Measurements from ENCODE around the gene CRTAC1. TPM values are rescaled to one million over a fixed set of nuclear protein-coding genes. Genes with fewer than 3 reads are reported as not detected.

Gene CRTAC1
- total RNA-seq, 1 donor from 2014 or later = 0.51 TPM

DNA sequence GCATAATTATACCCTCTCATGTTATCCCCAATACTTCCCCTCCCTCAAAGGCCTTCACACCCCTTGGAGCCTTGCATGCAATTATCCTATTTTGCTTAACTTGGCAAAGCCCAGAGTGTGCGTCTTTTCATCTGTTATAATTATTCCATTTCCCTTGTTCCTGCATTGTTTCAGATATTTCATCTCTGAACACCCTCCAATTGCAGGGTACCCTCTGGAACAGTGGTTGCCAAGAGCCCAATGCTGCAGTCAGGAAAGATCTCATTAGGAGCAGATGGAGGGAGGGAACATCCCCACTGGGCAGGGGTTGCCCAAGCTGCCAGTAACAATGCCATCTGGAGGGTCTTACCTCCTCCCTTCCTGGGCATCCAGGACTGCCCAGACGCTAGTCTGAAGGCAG lies 199.2 kb downstream of the CRTAC1 start:
- DNase-seq = no peak

DNA sequence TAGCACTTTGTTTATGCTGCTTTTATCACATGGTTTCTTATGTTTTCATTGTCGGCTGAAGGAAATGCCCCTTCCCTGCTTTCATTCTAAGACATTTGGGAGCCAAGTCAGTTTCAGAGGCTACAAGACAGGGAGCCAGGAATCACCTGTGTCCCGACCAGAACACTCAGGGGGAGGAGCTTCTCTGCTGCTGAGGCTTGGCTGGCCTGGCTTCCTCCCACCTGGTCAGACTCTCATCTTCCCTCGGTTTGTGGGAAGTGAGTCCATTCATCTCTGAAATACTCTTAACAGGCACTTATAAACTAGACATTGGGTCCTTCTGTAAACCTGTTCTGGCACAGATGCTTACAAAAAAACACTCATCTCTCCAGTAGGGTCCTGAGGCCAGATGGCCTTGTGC lies 200.4 kb downstream of the CRTAC1 start:
- DNase-seq = no peak

DNA sequence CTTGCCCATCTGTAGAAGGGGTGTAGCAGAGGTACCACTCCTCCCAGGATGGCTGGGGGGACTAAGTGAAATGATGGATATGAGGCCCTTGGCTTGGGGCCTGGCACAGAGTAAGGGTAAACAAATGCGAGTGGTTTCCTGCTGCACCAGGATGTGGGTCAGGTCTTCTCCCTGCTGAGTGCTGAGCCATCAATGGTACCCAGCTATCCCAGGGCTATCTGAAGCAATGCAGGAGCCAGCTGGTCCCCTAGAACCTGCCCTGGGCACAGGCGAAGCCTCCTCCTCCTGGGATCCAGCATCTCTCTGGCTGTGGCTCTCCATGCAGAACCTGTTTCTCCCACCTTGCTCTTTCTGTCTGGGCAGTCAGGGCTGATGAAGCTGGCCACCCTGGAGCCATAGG lies 201.7 kb downstream of the CRTAC1 start:
- no peak for DNase-seq

DNA sequence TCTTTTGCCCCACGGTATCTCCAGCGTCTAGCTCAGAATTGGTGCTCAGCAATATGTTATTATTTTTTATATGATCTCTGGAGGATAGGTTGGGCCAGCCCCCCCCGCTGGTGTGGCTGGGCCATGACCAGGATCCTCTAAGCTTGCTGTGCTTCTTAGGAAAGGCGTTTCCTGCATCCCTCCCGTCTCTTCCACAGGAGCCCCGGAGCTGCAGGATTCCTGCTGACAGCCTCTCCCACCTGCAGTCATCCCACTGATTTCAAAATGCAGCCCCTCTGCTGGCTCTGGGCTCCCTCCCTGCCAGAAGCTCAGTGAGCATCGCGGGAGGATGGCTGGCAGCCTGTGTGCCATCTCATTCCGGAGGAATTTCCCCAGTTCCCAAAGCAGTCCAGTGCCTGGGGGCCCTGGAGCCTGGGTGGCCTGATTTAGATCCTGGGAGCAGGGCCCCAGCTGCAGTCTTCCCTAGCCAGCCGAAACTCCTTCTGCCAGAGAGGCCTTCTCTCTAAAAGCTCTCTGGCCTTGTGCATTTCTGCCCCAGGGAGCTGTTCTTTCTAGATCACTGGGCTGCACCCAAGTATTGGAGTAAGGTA lies 202.6 kb downstream of the CRTAC1 start:
- DNase-seq = no peak

DNA sequence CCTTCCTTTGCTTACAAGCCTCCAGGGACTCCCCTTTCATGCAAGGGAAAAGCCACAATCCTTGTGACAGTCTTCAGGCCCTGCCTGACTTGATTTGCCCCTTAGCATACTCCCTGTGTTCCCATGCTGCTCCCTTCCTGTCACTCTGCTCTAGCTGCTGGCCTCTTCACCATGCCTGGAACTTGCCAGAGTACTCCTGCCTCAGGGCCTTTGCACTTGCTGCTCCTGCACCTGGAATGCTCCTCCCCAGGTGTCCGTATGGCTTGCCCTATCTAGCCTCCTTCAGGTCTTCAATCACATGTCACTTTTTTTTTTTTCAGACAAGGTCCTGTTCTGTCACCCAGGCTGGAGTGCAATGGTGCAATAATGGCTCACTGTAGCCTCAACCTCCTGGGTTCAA lies 203.5 kb downstream of the CRTAC1 start:
- DNase-seq = no peak

DNA sequence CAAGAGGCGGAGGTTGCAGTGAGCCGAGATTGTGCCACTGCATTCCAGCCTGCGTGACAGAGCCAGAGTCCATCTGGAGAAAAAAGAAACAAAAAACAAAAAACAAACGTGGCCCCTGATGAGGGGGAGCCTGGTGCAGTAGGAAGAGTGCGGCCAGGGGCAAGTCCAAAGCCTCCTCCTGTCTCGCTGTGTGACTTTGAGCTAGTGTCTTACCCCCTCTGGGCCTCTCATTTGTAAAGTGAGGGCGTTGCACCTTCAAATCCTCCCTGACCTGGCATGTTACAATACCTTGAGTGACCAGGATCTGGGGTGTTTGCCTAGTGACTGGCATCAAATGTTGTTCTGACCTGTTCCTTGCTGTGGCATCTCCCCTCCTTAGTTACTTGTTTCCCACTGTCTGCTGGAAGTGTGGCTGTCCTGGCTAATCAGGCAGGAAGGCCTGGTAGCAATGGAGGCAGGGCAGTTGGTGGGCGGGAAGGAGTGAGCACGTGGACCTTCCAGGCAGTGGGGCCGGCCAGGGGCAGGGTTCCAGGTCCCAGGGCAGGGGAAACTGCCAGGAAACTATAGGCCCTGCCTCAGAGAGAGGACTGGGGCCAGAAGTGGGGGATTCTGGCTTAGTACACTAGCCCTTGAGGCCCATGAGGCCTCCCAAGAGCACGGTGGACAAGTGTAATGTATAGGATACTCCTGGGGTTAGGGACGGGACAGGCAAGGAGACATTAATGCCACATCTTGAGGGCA lies 205.2 kb downstream of the CRTAC1 start:
- no peak for DNase-seq

DNA sequence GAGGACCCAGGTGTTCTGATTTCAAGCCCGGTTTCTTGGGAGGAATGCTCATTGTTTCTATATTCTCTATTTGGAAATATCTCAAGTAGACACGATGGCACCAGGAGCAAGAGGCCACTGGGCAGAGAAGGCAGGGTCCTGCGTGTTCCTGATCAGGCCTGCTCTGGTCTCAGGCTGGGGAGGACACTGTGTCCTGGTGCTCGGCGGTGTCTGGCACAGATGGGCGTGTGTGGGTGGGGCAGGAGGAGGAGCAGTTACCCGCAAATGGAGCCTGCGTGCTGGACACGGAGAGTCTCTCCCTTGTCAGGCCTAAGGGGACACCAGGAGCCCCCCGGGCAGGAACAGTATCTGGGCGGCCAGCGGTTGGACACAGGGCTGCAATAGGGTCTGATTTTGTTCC lies 206.7 kb downstream of the CRTAC1 start:
- DNase-seq = no peak

DNA sequence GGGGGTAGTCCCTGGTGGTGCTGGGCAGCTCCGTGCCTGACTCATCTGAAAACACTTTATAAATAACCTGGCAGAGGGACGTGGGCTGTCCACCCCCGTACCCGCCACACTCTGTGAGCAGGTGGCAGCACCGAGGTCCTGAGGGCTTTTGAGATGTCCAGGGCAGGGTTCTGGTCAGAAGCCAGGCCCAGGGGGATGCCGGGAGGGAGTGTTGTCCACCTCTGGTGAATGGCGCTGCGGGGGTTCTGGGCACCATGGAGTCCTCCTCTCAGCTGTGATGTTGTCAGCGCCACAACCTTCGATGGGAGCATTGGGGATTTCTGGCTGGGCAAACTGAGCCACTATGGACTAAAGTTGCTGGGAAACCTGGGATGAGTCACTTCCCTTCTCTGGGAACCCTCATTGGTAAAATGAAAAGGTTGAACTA lies 208.1 kb downstream of the CRTAC1 start:
- peak; percentile 3 for DNase-seq

DNA sequence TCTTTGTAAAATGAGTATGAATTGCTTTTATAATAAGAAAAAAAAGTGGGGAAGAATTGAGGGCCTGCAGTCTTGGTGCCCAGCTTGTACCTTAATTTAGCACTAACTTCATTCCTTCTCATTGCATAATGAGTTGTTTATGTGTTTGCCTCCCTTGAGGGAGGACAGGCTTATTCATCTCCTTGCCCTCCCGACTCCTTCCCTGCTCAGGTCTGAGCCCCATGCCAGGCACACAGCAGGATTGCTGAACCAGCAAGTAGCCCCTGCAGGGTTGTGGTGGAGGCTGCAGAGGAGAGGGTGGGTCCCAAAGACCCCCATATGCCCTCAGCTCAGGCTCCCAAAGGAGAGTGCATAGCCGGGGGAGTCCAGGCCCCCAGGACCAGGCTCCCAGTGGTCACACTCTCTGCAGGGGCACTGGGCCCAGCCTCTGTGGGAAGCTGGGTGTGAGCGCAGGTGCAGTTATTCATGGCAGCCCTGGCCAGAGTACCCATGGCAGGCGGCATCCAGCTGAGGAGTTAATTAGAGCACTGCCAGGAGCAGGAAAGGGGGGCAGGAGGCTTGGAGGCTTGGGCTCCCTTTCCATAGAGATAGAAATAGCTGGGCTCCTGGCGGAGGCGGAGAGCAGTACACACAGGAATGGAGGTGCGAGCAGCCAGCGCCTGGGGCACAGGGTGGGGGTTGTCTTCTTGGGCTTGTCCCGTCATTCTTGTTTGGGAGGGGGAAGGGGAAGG lies 208.9 kb downstream of the CRTAC1 start:
- DNase-seq = no peak

DNA sequence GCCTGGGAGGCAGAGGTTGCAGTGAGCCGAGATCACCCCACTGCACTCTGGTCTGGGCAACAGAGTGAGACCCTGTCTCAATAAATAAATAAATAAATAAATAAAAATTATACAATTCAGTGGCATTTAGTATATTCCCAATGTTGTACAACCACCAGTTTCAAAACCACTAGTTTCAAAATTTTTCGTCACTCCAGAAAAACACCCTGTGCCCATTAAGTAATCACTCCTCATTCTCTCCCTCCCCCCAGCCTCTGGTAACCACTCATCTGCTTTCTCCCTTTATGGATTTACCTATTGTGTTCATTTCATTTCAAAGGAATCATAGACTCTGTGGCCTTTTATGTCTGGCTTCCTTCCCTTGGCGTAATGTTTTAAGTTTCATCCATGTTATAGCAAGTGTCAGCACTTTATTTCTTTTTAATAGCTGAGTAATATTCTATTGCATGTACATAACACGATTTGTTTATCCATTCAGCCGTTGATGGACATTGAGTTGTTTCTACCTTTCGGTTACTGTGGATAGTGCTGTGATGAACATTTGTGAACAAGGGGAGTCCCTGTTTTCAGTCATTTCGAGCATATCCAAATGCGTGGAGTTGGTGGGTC lies 210.2 kb downstream of the CRTAC1 start:
- DNase-seq = no peak

DNA sequence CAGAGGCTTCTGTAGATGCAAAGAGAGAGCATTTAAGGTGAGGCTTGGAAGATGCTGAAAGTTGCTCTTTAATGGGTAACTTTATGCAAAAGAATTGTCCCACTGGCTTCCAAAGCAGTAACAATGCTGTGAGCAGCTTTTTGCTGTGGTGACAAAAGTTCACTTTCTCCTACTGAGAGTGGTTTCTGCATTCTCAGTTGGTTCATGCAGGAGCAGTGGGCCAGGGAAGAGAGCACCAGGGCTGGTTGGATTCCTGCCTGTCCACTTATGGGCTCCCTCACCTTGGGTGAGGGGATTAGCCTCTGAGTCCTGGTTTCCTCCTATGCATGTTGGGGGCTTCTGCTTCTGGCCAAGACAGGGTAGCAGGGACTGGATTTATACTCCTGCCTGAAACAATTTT lies 211.8 kb downstream of the CRTAC1 start:
- DNase-seq = no peak

DNA sequence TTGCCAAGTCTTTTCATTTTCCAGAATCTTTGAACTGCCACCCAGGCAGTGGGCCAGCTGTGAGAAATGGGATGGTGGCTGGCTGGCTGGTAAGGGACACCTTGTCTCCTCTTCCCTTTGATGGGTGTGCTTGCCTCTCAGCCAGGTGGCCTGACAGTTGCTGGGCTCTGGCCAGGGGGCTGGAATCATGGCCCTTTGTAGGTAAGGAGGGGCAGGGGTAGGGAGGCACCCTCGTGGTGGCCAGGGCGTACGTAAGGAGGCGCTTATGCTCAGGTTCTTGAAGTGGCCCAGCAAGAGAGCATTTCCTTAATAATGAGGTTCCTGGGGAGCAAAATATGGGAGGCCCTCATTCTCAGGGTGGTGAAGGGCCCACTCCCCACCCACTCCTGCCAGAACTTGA lies 213.8 kb downstream of the CRTAC1 start:
- DNase-seq = no peak

Other genes with a start within 250 kb of the CRTAC1 start
- gene GOLGA7B, start 180.8 kb downstream of the CRTAC1 start, total RNA-seq = under 0.01 and 0.05 TPM in 2 replicates
- 14.3 and 16.8 TPM in 2 replicates for gene R3HCC1L, start 104.0 kb upstream of the CRTAC1 start, total RNA-seq
- gene LOXL4, start 237.6 kb upstream of the CRTAC1 start, total RNA-seq = 0.68 and 0.88 TPM in 2 replicates

Data from dermis blood vessel endothelial cell (primary cell).